Uterus (tissue), 4 donors: ENCODE data around the gene GMCL2. TPM values are rescaled to one million over a fixed set of nuclear protein-coding genes. Genes with fewer than 3 reads are reported as not detected.

Experiments used
- DNase-seq, 2 donors: peaks; one replicate each; pipeline ENCODE4 v3.0.0-alpha.2; 2019 to 2020
- H3K27ac ChIP-seq, 2 donors: fragments of 200-600 bp; sonication (generic); 1 replicate in 1 of 2; 2 replicates in 1 of 2; pipeline ENCODE4 v1.5.1; 2016 to 2018
- H3K27me3 ChIP-seq, 2 donors: fragments of 200-600 bp; sonication (generic); one replicate each; pipeline ENCODE4 v1.5.1; 2018 to 2019; ENCODE audit warnings: control low read depth in 1 of 2
- H3K36me3 ChIP-seq, 2 donors: fragments of 200-600 bp; sonication (generic); one replicate each; pipeline ENCODE4 v1.5.1; 2019; ENCODE audit warnings: control low read depth in 1 of 2
- H3K4me1 ChIP-seq, 2 donors: fragments of 200-600 bp; sonication (generic); one replicate each; pipeline ENCODE4 v1.5.1; 2018 to 2019; ENCODE audit warnings: control low read depth in 1 of 2
- H3K4me3 ChIP-seq, 2 donors: fragments of 200-600 bp; sonication (generic); 1 replicate in 1 of 2; 2 replicates in 1 of 2; pipeline ENCODE4 v1.5.1; 2018 to 2019; ENCODE audit warnings: mild to moderate bottlenecking in 1 of 2
- H3K9me3 ChIP-seq, 2 donors: fragments of 200-600 bp; sonication (generic); one replicate each; pipeline ENCODE4 v1.5.1; 2019; ENCODE audit warnings: control low read depth in 1 of 2
- CTCF ChIP-seq, 4 experiments: fragments of 200-600 bp in 2 of 4; fragments of 450-650 bp in 2 of 4; sonication (generic) in 2 of 4; IDR thresholded peaks; one replicate each; pipeline ENCODE4 v1.5.1; 2016 to 2019; ENCODE audit warnings: antibody characterized with exemption in 4 of 4, mild to moderate bottlenecking in 2 of 4, moderate library complexity in 1 of 4
- POLR2A ChIP-seq, 2 donors: fragments of 450-650 bp; IDR thresholded peaks; one replicate each; pipeline ENCODE4 v1.6.1; 2016; ENCODE audit warnings: antibody characterized with exemption in 2 of 2, mild to moderate bottlenecking in 1 of 2, moderate library complexity in 1 of 2
- intact Hi-C: fragments of 100-400 bp; cut with DNase I; formaldehyde crosslinking; loops from one replicate; pipeline ENCODE4 v1.15.1; 2023; ENCODE audit warnings: low total_unique reads
- total RNA-seq, 4 donors: library from RNA; depleted of rRNA in 3 of 4; stranded (reverse); fragments of >200 nt in 3 of 4; gene quantifications; one replicate each; pipeline versions ENCODE4 v1.1.0 to v1.2.4, GENCODE V29; 2014 to 2023
- donor health status: DM: yes; HTN: yes; CAD: no.

GMCL2 gene
- total RNA-seq, 4 donors from 2014 or later, result not detected

GRCh38 chr5:178227138-178227659 lies 40.0 kb upstream of the GMCL2 start:
- peaks cover 0 to 14% of the 10 kb centered on the region in 2 donors for H3K4me1 ChIP-seq
- DNase-seq, result no peak
- no peak overlapping the region for H3K4me3 ChIP-seq
- H3K36me3 ChIP-seq, result no peaks in the 10 kb centered on the region
- intact Hi-C loops, result no loop called here
- no peak for TF ChIP-seq POLR2A (IDR thresholded peaks at IDR 0.05)
- no peak for TF ChIP-seq CTCF (IDR thresholded peaks at IDR 0.05)
- no peak overlapping the region for H3K27ac ChIP-seq
- H3K9me3 ChIP-seq, result no peaks in the 10 kb centered on the region
- no peaks in the 10 kb centered on the region for H3K27me3 ChIP-seq

- no peak for TF ChIP-seq POLR2A (IDR thresholded peaks at IDR 0.05)
- TF ChIP-seq CTCF (IDR thresholded peaks at IDR 0.05), result no peak
- no peaks in the 10 kb centered on the region for H3K4me1 ChIP-seq
- H3K27ac ChIP-seq, result no peak overlapping the region
- no peaks in the 10 kb centered on the region for H3K27me3 ChIP-seq
- intact Hi-C loops, result no loop called here
- DNase-seq, result no peak
- H3K36me3 ChIP-seq, result no peaks in the 10 kb centered on the region
- H3K4me3 ChIP-seq, result no peak overlapping the region
- H3K9me3 ChIP-seq, result no peaks in the 10 kb centered on the region
These were observed 38.0 kb upstream of the GMCL2 start for GRCh38 chr5:178225174-178225573.

DNA sequence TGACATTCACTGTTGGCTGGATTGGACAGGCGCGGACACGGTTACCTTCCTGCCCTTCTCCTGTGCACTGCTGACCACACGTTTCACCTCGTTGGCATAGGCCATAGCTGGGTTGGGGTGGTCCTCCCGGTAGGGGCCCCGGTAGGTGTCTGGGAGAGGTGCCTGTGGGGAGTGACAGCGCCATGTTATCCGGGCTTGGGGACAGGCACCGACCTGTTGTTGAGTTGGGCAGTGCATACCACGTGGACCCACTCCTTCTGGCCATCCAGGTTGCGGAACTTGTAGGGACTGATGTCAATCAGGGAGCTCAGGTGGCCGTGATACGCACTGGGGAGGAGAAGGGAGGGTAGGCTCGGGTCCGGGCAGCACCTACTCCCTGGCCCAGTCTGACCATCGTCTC lies 37.2 kb upstream of the GMCL2 start:
- intact Hi-C loops, result no loop called here
- no peaks in the 10 kb centered on the region for H3K4me1 ChIP-seq
- H3K27me3 ChIP-seq, result no peaks in the 10 kb centered on the region
- no peaks in the 10 kb centered on the region for H3K9me3 ChIP-seq
- TF ChIP-seq CTCF (IDR thresholded peaks at IDR 0.05) (no peak), POLR2A (IDR thresholded peaks at IDR 0.05) (no peak)
- H3K36me3 ChIP-seq, result no peaks in the 10 kb centered on the region
- DNase-seq, result no peak
- H3K4me3 ChIP-seq, result no peak overlapping the region
- H3K27ac ChIP-seq, result no peak overlapping the region

GRCh38 chr5:178223828-178224335 lies 36.7 kb upstream of the GMCL2 start:
- intact Hi-C loops, result no loop called here
- H3K36me3 ChIP-seq, result no peaks in the 10 kb centered on the region

More at GRCh38 chr5:178223828-178224335, 36.7 kb upstream of the GMCL2 start:
- Histone ChIP-seq H3K4me3 (no peak overlapping the region), H3K27me3 (no peaks in the 10 kb centered on the region), H3K4me1 (no peaks in the 10 kb centered on the region), H3K9me3 (no peaks in the 10 kb centered on the region), H3K27ac (no peak overlapping the region)
- DNase-seq, result no peak
- TF ChIP-seq POLR2A (IDR thresholded peaks at IDR 0.05) (no peak), CTCF (IDR thresholded peaks at IDR 0.05) (no peak)
